Transverse colon (tissue), 4 donors: Measurements from ENCODE around the gene SLC35B2.

Experiments used
- CTCF ChIP-seq, 5 experiments: fragments of 200-600 bp in 3 of 5; fragments of 450-650 bp in 2 of 5; sonication (generic) in 3 of 5; IDR thresholded peaks; 1 replicate in 2 of 5; 2 replicates in 3 of 5; pipeline ENCODE4 v1.5.1; 2016 to 2017; ENCODE audit warnings: antibody characterized with exemption in 5 of 5, inconsistent platforms in 3 of 5, mild to moderate bottlenecking in 2 of 5, moderate library complexity in 1 of 5
- POLR2A ChIP-seq: fragments of 450-650 bp; IDR thresholded peaks from one replicate; pipeline ENCODE4 v1.6.1; 2016; ENCODE audit warnings: antibody characterized with exemption, mild to moderate bottlenecking, moderate library complexity
- POLR2AphosphoS5 ChIP-seq, 3 donors: sonication (generic); formaldehyde crosslinking; IDR thresholded peaks; one replicate each; pipeline ENCODE4 v1.6.1; 2016; ENCODE audit warnings: antibody characterized with exemption in 3 of 3

GRCh38 chr6:44289726-44290260, 32.5 kb upstream of the SLC35B2 start:
- no peak for TF ChIP-seq CTCF (IDR thresholded peaks at IDR 0.05)
- TF ChIP-seq POLR2AphosphoS5 (IDR thresholded peaks at IDR 0.05): no peak
- no peak for TF ChIP-seq POLR2A
